Measurements from ENCODE around the gene CRYAB. TPM values are rescaled to one million over a fixed set of nuclear protein-coding genes. Genes with fewer than 3 reads are reported as not detected.

The CRYAB gene
- total RNA-seq: not detected

GRCh38 chr11:111911563-111912401 lies at the start of gene CRYAB:
CRYAB (minus strand) TSS chr11:111911770; CDS start chr11:111911724, 46 bp downstream.
- POLR2A ChIA-PET: no interaction called here
- no peak for DNase-seq
- Mint-ChIP-seq H3K4me1 (no peaks in the 10 kb centered on the region), H3K27ac (no peak within 1 kb of the TSS), H3K27me3 (peaks cover 46% of the 10 kb centered on the region), H3K4me3 (no peak within 1 kb of the TSS), H3K36me3 (ENCODE audit: low read depth) (no peaks in the 10 kb centered on the region), H3K9me3 (no peaks in the 10 kb centered on the region)
- CTCF ChIA-PET: no interaction called here

GRCh38 chr11:111960916-111961315 lies 49.3 kb upstream of the CRYAB start:
- Mint-ChIP-seq H3K27me3 (no peaks in the 10 kb centered on the region), H3K4me1 (no peaks in the 10 kb centered on the region), H3K4me3 (no peak overlapping the region), H3K9me3 (no peaks in the 10 kb centered on the region), H3K27ac (no peak overlapping the region), H3K36me3 (ENCODE audit: low read depth) (peaks cover 3% of the 10 kb centered on the region)
- CTCF ChIA-PET: interaction anchor here (1.4 kb wide), 1 partner anchor 21 kb away, joined by 3 read pairs; no protein-coding TSS in a partner anchor
- POLR2A ChIA-PET: no interaction called here
- no peak for DNase-seq

GRCh38 chr11:111957663-111958444 lies 46.3 kb upstream of the CRYAB start:
- H3K4me1 Mint-ChIP-seq: no peaks in the 10 kb centered on the region
- CTCF ChIA-PET: interaction anchor here (0.8 kb wide), 1 partner anchor 26 kb away, joined by 3 read pairs; no protein-coding TSS in a partner anchor
- H3K36me3 Mint-ChIP-seq (ENCODE audit: low read depth): peaks cover 3% of the 10 kb centered on the region
- H3K27ac Mint-ChIP-seq: no peak overlapping the region
- DNase-seq: no peak
- H3K9me3 Mint-ChIP-seq: no peaks in the 10 kb centered on the region
- POLR2A ChIA-PET: no interaction called here
- no peaks in the 10 kb centered on the region for H3K27me3 Mint-ChIP-seq
- no peak overlapping the region for H3K4me3 Mint-ChIP-seq

GRCh38 chr11:111954154-111954553 lies 42.6 kb upstream of the CRYAB start:
- POLR2A ChIA-PET: no interaction called here
- Mint-ChIP-seq H3K4me1 (peaks cover 9% of the 10 kb centered on the region), H3K9me3 (no peaks in the 10 kb centered on the region), H3K4me3 (no peak overlapping the region), H3K27ac (no peak overlapping the region), H3K27me3 (no peaks in the 10 kb centered on the region), H3K36me3 (ENCODE audit: low read depth) (peaks cover 3% of the 10 kb centered on the region)
- CTCF ChIA-PET: interaction anchor here (0.6 to 1.0 kb wide), 2 partner anchors 22 to 82 kb away, joined by 3 to 4 read pairs; no protein-coding TSS in a partner anchor
- DNase-seq: no peak

- DNase-seq: no peak
- Mint-ChIP-seq H3K4me1 (peaks cover 9% of the 10 kb centered on the region), H3K4me3 (no peak overlapping the region), H3K27ac (no peak overlapping the region), H3K36me3 (ENCODE audit: low read depth) (peaks cover 2% of the 10 kb centered on the region), H3K9me3 (no peaks in the 10 kb centered on the region), H3K27me3 (no peaks in the 10 kb centered on the region)
- ChIA-PET POLR2A (no interaction called here), CTCF (no interaction called here)
Observed at GRCh38 chr11:111951565-111951964, 40.0 kb upstream of the CRYAB start.

- H3K4me3 Mint-ChIP-seq: no peak overlapping the region
- DNase-seq: no peak
- peaks cover 13% of the 10 kb centered on the region for H3K4me1 Mint-ChIP-seq
- no peaks in the 10 kb centered on the region for H3K9me3 Mint-ChIP-seq
- no peak overlapping the region for H3K27ac Mint-ChIP-seq
- ChIA-PET POLR2A (interaction anchor here (0.8 kb wide), 1 partner anchor 11 kb away, joined by 3 read pairs; no protein-coding TSS in a partner anchor), CTCF (interaction anchor here (1.3 to 1.7 kb wide), 3 partner anchors 10 to 17 kb away, joined by 3 to 7 read pairs (median 3); no protein-coding TSS in a partner anchor)
- H3K36me3 Mint-ChIP-seq (ENCODE audit: low read depth): peaks cover 2% of the 10 kb centered on the region
- H3K27me3 Mint-ChIP-seq: no peaks in the 10 kb centered on the region
Observed at GRCh38 chr11:111949519-111950426, 38.2 kb upstream of the CRYAB start.

- CTCF ChIA-PET: no interaction called here
Observed at GRCh38 chr11:111947143-111947542, 35.6 kb upstream of the CRYAB start.

GRCh38 chr11:111946499-111946898 lies 34.9 kb upstream of the CRYAB start:
- H3K27me3 Mint-ChIP-seq: no peaks in the 10 kb centered on the region
- POLR2A ChIA-PET: interaction anchor here (2.2 kb wide), 1 partner anchor 10 kb away, joined by 11 read pairs; the partner anchor contains the start of gene DIXDC1

More at GRCh38 chr11:111947143-111947542, 35.6 kb upstream of the CRYAB start:
- Mint-ChIP-seq H3K27ac (no peak overlapping the region), H3K4me3 (no peak overlapping the region), H3K36me3 (ENCODE audit: low read depth) (peaks cover 2% of the 10 kb centered on the region), H3K27me3 (no peaks in the 10 kb centered on the region), H3K9me3 (no peaks in the 10 kb centered on the region), H3K4me1 (peaks cover 25% of the 10 kb centered on the region)
- no peak for DNase-seq
- POLR2A ChIA-PET: no interaction called here

GRCh38 chr11:111945198-111945597 lies 33.6 kb upstream of the CRYAB start:
- Mint-ChIP-seq H3K36me3 (ENCODE audit: low read depth) (peaks cover 2% of the 10 kb centered on the region), H3K4me1 (peaks cover 27% of the 10 kb centered on the region), H3K27me3 (no peaks in the 10 kb centered on the region), H3K27ac (peak overlapping the region; percentile 69), H3K4me3 (no peak overlapping the region), H3K9me3 (no peaks in the 10 kb centered on the region)
- ChIA-PET POLR2A (interaction anchor here (1.1 to 2.2 kb wide), 4 partner anchors 9 to 26 kb away, joined by 4 to 11 read pairs (median 6); partner anchors contain the start of genes C11orf52 and DIXDC1), CTCF (interaction anchor here (0.9 to 3.4 kb wide), 7 partner anchors 11 to 37 kb away, joined by 5 to 20 read pairs (median 5); no protein-coding TSS in a partner anchor)
- no peak for DNase-seq

More at GRCh38 chr11:111946499-111946898, 34.9 kb upstream of the CRYAB start:
- H3K27ac Mint-ChIP-seq: no peak overlapping the region
- H3K4me1 Mint-ChIP-seq: peaks cover 27% of the 10 kb centered on the region
- DNase-seq: no peak
- peaks cover 2% of the 10 kb centered on the region for H3K36me3 Mint-ChIP-seq (ENCODE audit: low read depth)
- H3K9me3 Mint-ChIP-seq: no peaks in the 10 kb centered on the region
- H3K4me3 Mint-ChIP-seq: no peak overlapping the region
- CTCF ChIA-PET: interaction anchor here (0.7 to 2.2 kb wide), 3 partner anchors 17 to 477 kb away, joined by 3 to 5 read pairs (median 5); no protein-coding TSS in a partner anchor

GRCh38 chr11:111944651-111945051 lies 33.1 kb upstream of the CRYAB start:
- peak overlapping the region; percentile 69 for H3K27ac Mint-ChIP-seq
- peaks cover 22% of the 10 kb centered on the region for H3K4me1 Mint-ChIP-seq
- DNase-seq: no peak
- ChIA-PET CTCF (interaction anchor here (0.7 to 3.4 kb wide), 6 partner anchors 10 to 38 kb away, joined by 3 to 20 read pairs (median 6); no protein-coding TSS in a partner anchor), POLR2A (interaction anchor here (1.0 to 2.2 kb wide), 5 partner anchors 8 to 80 kb away, joined by 3 to 11 read pairs (median 4); partner anchors contain the start of gene DIXDC1)
- H3K27me3 Mint-ChIP-seq: no peaks in the 10 kb centered on the region
- H3K9me3 Mint-ChIP-seq: no peaks in the 10 kb centered on the region
- peaks cover 2% of the 10 kb centered on the region for H3K36me3 Mint-ChIP-seq (ENCODE audit: low read depth)
- H3K4me3 Mint-ChIP-seq: no peak overlapping the region

- peak overlapping the region; percentile 69 for H3K27ac Mint-ChIP-seq
- ChIA-PET CTCF (interaction anchor here (0.7 to 3.4 kb wide), 6 partner anchors 9 to 38 kb away, joined by 3 to 20 read pairs (median 6); no protein-coding TSS in a partner anchor), POLR2A (interaction anchor here (0.6 to 2.2 kb wide), 6 partner anchors 8 to 80 kb away, joined by 3 to 11 read pairs (median 4); partner anchors contain the start of gene DIXDC1)
- H3K4me3 Mint-ChIP-seq: no peak overlapping the region
- peaks cover 21% of the 10 kb centered on the region for H3K4me1 Mint-ChIP-seq
- no peaks in the 10 kb centered on the region for H3K9me3 Mint-ChIP-seq
- DNase-seq: no peak
- no peaks in the 10 kb centered on the region for H3K27me3 Mint-ChIP-seq
- H3K36me3 Mint-ChIP-seq (ENCODE audit: low read depth): peaks cover 2% of the 10 kb centered on the region
Observed at GRCh38 chr11:111944139-111944538, 32.6 kb upstream of the CRYAB start.

GRCh38 chr11:111942829-111943228 lies 31.3 kb upstream of the CRYAB start:
- Mint-ChIP-seq H3K27me3 (no peaks in the 10 kb centered on the region), H3K9me3 (no peaks in the 10 kb centered on the region), H3K4me1 (peaks cover 34% of the 10 kb centered on the region), H3K27ac (no peak overlapping the region), H3K36me3 (ENCODE audit: low read depth) (no peaks in the 10 kb centered on the region), H3K4me3 (no peak overlapping the region)
- DNase-seq: no peak
- POLR2A ChIA-PET: no interaction called here
- CTCF ChIA-PET: interaction anchor here (0.7 to 3.4 kb wide), 4 partner anchors 9 to 259 kb away, joined by 3 to 20 read pairs (median 10); no protein-coding TSS in a partner anchor
